K562 (cell line): Measurements from ENCODE around the gene NUCB2. TPM values are rescaled to one million over a fixed set of nuclear protein-coding genes. Genes with fewer than 3 reads are reported as not detected.

ENCODE experiments used
- BRD9 ChIP-seq: fragments of 450-650 bp; IDR thresholded peaks from 2 replicates; pipeline ENCODE4 v1.6.1; 2018; ENCODE audit warnings: low read depth; ENCODE audit not compliant: partially characterized antibody
- CCAR2 ChIP-seq: fragments of 200-400 bp; formaldehyde crosslinking; IDR thresholded peaks from 2 replicates; pipeline ENCODE4 v1.6.1; 2017; ENCODE audit warnings: mild to moderate bottlenecking, low read depth, low read length
- NEUROD1 ChIP-seq: fragments of 150-350 bp; IDR thresholded peaks from 2 replicates; pipeline ENCODE4 v1.6.1; 2014; ENCODE audit warnings: borderline replicate concordance, low read length, low read depth; ENCODE audit not compliant: partially characterized antibody
- NONO ChIP-seq, 2 experiments: fragments of 200-400 bp in 1 of 2; fragments of 450-650 bp in 1 of 2; formaldehyde crosslinking in 1 of 2; IDR thresholded peaks; 2 replicates each; pipeline ENCODE4 v1.6.1; 2017; ENCODE audit warnings: low read depth in 2 of 2, mild to moderate bottlenecking in 2 of 2, moderate library complexity in 2 of 2, low read length in 1 of 2
- SREBF1 ChIP-seq: fragments of 150-350 bp; IDR thresholded peaks from 2 replicates; pipeline ENCODE4 v1.6.1; 2014; ENCODE audit warnings: antibody characterized with exemption, low read depth, low read length, borderline replicate concordance
- TEAD4 ChIP-seq, 2 experiments: sonication (generic) in 1 of 2; formaldehyde crosslinking in 1 of 2; IDR thresholded peaks; 2 replicates each; pipeline versions ENCODE4 v1.6.1 to v1.8.0; 2012 to 2022; ENCODE audit warnings: borderline replicate concordance in 1 of 2, inconsistent platforms in 1 of 2, low read length in 1 of 2, mild to moderate bottlenecking in 1 of 2, missing genetic modification reagents in 1 of 2
- ZC3H4 ChIP-seq: sonication (generic); formaldehyde crosslinking; IDR thresholded peaks from 2 replicates; pipeline ENCODE4 v1.9.0; 2021; ENCODE audit warnings: missing genetic modification reagents, borderline replicate concordance
- ZNF165 ChIP-seq: fragments of 250-450 bp; sonication (Bioruptor Pico); IDR thresholded peaks from 2 replicates; pipeline ENCODE4 v1.4.0; 2020; ENCODE audit warnings: borderline replicate concordance
- polyA plus RNA-seq, 8 experiments: library from polyadenylated mRNA; depleted of rRNA in 4 of 8; stranded (reverse) in 5 of 8; unstranded in 3 of 8; fragments of >200 nt; fragmentation: Nextera tagmentation in 2 of 8; fragmentation: Illumina TruSeq in 1 of 8; extraction: Ambion mirVana in 2 of 8; extraction: Trizol in 1 of 8; gene quantifications; 2 replicates each; pipeline versions ENCODE4 v1.2.1 to v1.2.3, GENCODE V29; 2011 to 2014; ENCODE audit warnings: inconsistent platforms in 1 of 8, missing spikeins in 1 of 8
- total RNA-seq, 7 experiments: library from RNA; depleted of rRNA in 6 of 7; stranded (reverse); fragments of >200 nt in 6 of 7; fragmentation: Illumina TruSeq in 2 of 7; extraction: Trizol in 2 of 7; gene quantifications; 2 replicates each; pipeline versions ENCODE4 v1.2.1 to v1.2.3, GENCODE V29; 2011 to 2021; ENCODE audit warnings: low replicate concordance in 1 of 7
- TF ChIP-seq, protein P1 (sequence below): fragments of 250-450 bp; sonication (Bioruptor Pico); IDR thresholded peaks from 2 replicates; pipeline ENCODE4 v1.4.0; 2020
- TF ChIP-seq, protein P2 (sequence below): fragments of 250-450 bp; sonication (Bioruptor Pico); IDR thresholded peaks from 2 replicates; pipeline ENCODE4 v1.5.0; 2021; ENCODE audit warnings: mild to moderate bottlenecking, moderate library complexity
- TF ChIP-seq, protein P3 (sequence below), 3 experiments: IDR thresholded peaks in 2 of 3; conservative IDR thresholded peaks in 1 of 3; 2 replicates each; pipeline ENCODE4 v1.5.1; 2011 to 2012; ENCODE audit warnings: low read length in 3 of 3, mild to moderate bottlenecking in 3 of 3, control low read depth in 2 of 3, improper control_type of control experiment in 1 of 3, inconsistent platforms in 1 of 3, low read depth in 1 of 3, mixed read lengths in 1 of 3, moderate library complexity in 1 of 3; ENCODE audit not compliant: insufficient read depth in 2 of 3

NUCB2 gene
- total and polyA plus RNA-seq, 9 of the 15 experiments (the other 6 are each of a cell fraction or from before 2014, with no cell fraction given), result 54.0 to 108 (median 84.6) TPM

DNA sequence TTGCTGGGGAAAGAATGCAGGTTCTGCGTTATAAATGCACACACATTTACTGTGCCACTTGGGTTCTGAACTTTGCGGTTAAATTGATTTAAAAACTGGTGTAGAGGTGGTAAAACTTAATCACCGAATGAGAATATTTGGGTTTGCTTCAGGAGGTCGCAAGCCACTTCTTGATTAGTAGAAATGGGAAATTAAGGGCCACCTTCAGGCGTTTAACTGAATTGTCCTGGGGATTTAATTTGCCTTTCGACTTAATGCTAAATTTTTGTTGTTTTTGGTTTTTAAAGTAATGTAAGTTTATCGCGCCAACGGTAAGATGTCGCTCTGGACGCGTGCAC, 74.6 kb downstream of the NUCB2 start (continued):
- TF ChIP-seq, protein P1, sequence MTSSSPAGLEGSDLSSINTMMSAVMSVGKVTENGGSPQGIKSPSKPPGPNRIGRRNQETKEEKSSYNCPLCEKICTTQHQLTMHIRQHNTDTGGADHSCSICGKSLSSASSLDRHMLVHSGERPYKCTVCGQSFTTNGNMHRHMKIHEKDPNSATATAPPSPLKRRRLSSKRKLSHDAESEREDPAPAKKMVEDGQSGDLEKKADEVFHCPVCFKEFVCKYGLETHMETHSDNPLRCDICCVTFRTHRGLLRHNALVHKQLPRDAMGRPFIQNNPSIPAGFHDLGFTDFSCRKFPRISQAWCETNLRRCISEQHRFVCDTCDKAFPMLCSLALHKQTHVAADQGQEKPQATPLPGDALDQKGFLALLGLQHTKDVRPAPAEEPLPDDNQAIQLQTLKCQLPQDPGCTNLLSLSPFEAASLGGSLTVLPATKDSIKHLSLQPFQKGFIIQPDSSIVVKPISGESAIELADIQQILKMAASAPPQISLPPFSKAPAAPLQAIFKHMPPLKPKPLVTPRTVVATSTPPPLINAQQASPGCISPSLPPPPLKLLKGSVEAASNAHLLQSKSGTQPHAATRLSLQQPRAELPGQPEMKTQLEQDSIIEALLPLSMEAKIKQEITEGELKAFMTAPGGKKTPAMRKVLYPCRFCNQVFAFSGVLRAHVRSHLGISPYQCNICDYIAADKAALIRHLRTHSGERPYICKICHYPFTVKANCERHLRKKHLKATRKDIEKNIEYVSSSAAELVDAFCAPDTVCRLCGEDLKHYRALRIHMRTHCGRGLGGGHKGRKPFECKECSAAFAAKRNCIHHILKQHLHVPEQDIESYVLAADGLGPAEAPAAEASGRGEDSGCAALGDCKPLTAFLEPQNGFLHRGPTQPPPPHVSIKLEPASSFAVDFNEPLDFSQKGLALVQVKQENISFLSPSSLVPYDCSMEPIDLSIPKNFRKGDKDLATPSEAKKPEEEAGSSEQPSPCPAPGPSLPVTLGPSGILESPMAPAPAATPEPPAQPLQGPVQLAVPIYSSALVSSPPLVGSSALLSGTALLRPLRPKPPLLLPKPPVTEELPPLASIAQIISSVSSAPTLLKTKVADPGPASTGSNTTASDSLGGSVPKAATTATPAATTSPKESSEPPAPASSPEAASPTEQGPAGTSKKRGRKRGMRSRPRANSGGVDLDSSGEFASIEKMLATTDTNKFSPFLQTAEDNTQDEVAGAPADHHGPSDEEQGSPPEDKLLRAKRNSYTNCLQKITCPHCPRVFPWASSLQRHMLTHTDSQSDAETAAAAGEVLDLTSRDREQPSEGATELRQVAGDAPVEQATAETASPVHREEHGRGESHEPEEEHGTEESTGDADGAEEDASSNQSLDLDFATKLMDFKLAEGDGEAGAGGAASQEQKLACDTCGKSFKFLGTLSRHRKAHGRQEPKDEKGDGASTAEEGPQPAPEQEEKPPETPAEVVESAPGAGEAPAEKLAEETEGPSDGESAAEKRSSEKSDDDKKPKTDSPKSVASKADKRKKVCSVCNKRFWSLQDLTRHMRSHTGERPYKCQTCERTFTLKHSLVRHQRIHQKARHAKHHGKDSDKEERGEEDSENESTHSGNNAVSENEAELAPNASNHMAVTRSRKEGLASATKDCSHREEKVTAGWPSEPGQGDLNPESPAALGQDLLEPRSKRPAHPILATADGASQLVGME (CRISPR knock-in tag), result no peak
- TF ChIP-seq NEUROD1 (no peak), TEAD4 (IDR thresholded peaks at IDR 0.05; ENCODE audit: low read length) (no peak), TEAD4 (CRISPR knock-in tag; IDR thresholded peaks at IDR 0.05; ENCODE audit: borderline replicate concordance) (no peak), SREBF1 (no peak), ZC3H4 (CRISPR knock-in tag) (no peak), CCAR2 (no peak), ZNF165 (CRISPR knock-in tag) (no peak), BRD9 (no peak), NONO (IDR thresholded peaks at IDR 0.05; ENCODE audit: low read depth in 2 of 2, low read length in 1 of 2) (no peak)
- TF ChIP-seq, protein P2, sequence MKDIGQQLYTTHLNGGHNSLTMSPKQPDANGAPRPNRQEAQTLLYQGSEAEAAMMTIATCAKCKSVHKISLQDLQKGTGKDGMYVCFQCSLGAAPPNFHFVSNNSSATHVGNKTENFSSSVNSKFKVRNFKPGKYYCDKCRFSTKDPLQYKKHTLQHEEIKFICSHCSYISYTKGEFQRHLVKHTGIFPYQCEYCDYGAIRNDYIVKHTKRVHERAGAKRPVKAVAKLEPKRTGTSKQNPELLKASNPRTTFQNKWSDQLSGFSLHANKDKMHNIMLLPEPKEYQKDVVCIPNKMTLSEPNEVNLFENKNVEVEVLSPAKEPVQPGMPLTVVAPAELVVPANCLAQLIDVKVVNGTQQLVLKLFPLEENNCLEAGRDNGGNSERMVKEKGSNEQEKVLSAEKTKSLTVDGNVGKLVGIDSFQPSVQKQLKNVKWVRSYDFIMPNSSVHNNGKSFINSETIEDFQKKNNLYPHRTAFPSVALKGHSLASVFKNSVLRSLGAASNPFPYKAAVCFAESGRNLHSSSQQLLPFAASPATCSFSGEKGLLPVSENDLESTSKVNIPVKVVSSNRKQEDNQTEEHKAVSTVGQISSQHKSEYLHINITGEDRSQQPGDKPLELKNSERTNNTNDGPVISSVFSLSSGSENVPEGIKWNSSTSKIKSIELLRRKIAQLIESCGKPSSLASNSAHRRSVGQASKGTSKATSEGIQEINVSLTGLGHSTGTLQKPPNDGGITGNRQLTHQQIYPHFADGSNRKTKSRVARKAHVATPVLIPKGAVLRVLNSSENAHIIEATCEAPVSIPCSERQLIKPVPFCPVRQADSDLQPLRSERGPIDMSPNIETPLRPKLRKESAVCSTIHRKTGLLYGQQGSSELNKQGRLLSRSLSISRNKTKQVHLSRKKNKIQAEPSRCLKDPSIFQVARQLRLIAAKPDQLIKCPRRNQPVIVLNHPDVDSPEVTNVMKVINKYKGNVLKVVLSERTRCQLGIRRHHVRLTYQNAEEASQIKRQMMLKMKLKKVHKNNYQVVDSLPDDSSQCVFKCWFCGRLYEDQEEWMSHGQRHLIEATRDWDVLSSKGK (CRISPR knock-in tag), result no peak
- TF ChIP-seq, protein P3, sequence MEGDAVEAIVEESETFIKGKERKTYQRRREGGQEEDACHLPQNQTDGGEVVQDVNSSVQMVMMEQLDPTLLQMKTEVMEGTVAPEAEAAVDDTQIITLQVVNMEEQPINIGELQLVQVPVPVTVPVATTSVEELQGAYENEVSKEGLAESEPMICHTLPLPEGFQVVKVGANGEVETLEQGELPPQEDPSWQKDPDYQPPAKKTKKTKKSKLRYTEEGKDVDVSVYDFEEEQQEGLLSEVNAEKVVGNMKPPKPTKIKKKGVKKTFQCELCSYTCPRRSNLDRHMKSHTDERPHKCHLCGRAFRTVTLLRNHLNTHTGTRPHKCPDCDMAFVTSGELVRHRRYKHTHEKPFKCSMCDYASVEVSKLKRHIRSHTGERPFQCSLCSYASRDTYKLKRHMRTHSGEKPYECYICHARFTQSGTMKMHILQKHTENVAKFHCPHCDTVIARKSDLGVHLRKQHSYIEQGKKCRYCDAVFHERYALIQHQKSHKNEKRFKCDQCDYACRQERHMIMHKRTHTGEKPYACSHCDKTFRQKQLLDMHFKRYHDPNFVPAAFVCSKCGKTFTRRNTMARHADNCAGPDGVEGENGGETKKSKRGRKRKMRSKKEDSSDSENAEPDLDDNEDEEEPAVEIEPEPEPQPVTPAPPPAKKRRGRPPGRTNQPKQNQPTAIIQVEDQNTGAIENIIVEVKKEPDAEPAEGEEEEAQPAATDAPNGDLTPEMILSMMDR (IDR thresholded peaks at IDR 0.05 in 2 of 3, conservative IDR thresholded peaks at IDR 0.05 in 1 of 3; ENCODE audit: insufficient read depth in 2 of 3, low read depth in 1 of 3, low read length in 3 of 3), result peak in 2 of 3 experiments; percentile 17 to 18; a peak in 1 of 6 replicates
- TF ChIP-seq, all 486 proteins: peak for 2
